Parathyroid adenoma (tissue), 2 donors: ENCODE data around the gene DDOST.
A peak's percentile ranks its signal among the peaks of the same experiment; 100 is the strongest.

ENCODE experiments used
- H2AFZ ChIP-seq: fragments of 300-600 bp; sonication (generic); one replicate; pipeline ENCODE4 v1.7.0; 2017; ENCODE audit warnings: antibody characterized with exemption, mild to moderate bottlenecking
- H3K27ac ChIP-seq: fragments of 300-600 bp; sonication (generic); one replicate; pipeline ENCODE4 v1.7.0; 2017
- H3K27me3 ChIP-seq: fragments of 300-600 bp; sonication (generic); one replicate; pipeline ENCODE4 v1.7.0; 2017; ENCODE audit warnings: low read length; ENCODE audit not compliant: control insufficient read depth, insufficient read depth
- H3K36me3 ChIP-seq: fragments of 300-600 bp; sonication (generic); one replicate; pipeline ENCODE4 v1.7.0; 2017; ENCODE audit warnings: low read length; ENCODE audit not compliant: control insufficient read depth, insufficient read depth
- H3K4me1 ChIP-seq: fragments of 300-600 bp; sonication (generic); one replicate; pipeline ENCODE4 v1.7.0; 2017; ENCODE audit warnings: control low read depth
- H3K4me2 ChIP-seq: fragments of 300-600 bp; sonication (generic); one replicate; pipeline ENCODE4 v1.7.0; 2017; ENCODE audit warnings: low read length
- H3K4me3 ChIP-seq: fragments of 300-600 bp; sonication (generic); one replicate; pipeline ENCODE4 v1.7.0; 2017; ENCODE audit warnings: low read depth, low read length
- H3K79me2 ChIP-seq: fragments of 300-600 bp; sonication (generic); one replicate; pipeline ENCODE4 v1.7.0; 2017; ENCODE audit warnings: control low read depth
- H3K9ac ChIP-seq: fragments of 300-600 bp; sonication (generic); one replicate; pipeline ENCODE4 v1.7.0; 2017; ENCODE audit warnings: mild to moderate bottlenecking
- H3K9me3 ChIP-seq: fragments of 300-600 bp; sonication (generic); one replicate; pipeline ENCODE4 v1.7.0; 2017; ENCODE audit warnings: low read length; ENCODE audit not compliant: control insufficient read depth
- CTCF ChIP-seq: fragments of 300-600 bp; sonication (generic); IDR thresholded peaks from one replicate; pipeline ENCODE4 v1.7.0; 2017; ENCODE audit warnings: antibody characterized with exemption, mild to moderate bottlenecking
- donor health status: primary hyperparathyroidism.

The DDOST gene

GRCh38 chr1:20685741-20686140 is 24.6 kb upstream of the DDOST start:
- Histone ChIP-seq H3K9ac (no peak overlapping the region), H2AFZ (no peak overlapping the region), H3K4me2 (no peak overlapping the region), H3K9me3 (no peaks in the 10 kb centered on the region), H3K79me2 (no peaks in the 10 kb centered on the region), H3K4me3 (no peak overlapping the region), H3K27ac (peak overlapping the region; percentile 64), H3K4me1 (no peaks in the 10 kb centered on the region), H3K27me3 (no peaks in the 10 kb centered on the region), H3K36me3 (no peaks in the 10 kb centered on the region)
- no peak for TF ChIP-seq CTCF

- Histone ChIP-seq H3K9ac (no peak overlapping the region), H3K27ac (peak overlapping the region; percentile 64), H3K4me3 (peak overlapping the region; percentile 12), H3K4me1 (no peaks in the 10 kb centered on the region), H2AFZ (no peak overlapping the region), H3K79me2 (no peaks in the 10 kb centered on the region), H3K4me2 (peak overlapping the region; percentile 44), H3K27me3 (no peaks in the 10 kb centered on the region), H3K36me3 (no peaks in the 10 kb centered on the region), H3K9me3 (no peaks in the 10 kb centered on the region)
- TF ChIP-seq CTCF: no peak
Measured at GRCh38 chr1:20685099-20685662, 24.0 kb upstream of the DDOST start.

- Histone ChIP-seq H3K79me2 (no peaks in the 10 kb centered on the region), H2AFZ (no peak overlapping the region), H3K27me3 (no peaks in the 10 kb centered on the region), H3K27ac (peak overlapping the region; percentile 64), H3K4me2 (peak overlapping the region; percentile 44), H3K9me3 (no peaks in the 10 kb centered on the region), H3K36me3 (no peaks in the 10 kb centered on the region), H3K4me1 (no peaks in the 10 kb centered on the region), H3K9ac (no peak overlapping the region), H3K4me3 (peak overlapping the region; percentile 12)
- no peak for TF ChIP-seq CTCF
Measured at GRCh38 chr1:20684651-20685050, 23.5 kb upstream of the DDOST start.

GRCh38 chr1:20684050-20684620 is 23.0 kb upstream of the DDOST start:
- H3K36me3 ChIP-seq: no peaks in the 10 kb centered on the region
- no peaks in the 10 kb centered on the region for H3K79me2 ChIP-seq
- no peaks in the 10 kb centered on the region for H3K27me3 ChIP-seq
- H2AFZ ChIP-seq: no peak overlapping the region
- H3K27ac ChIP-seq: peak overlapping the region; percentile 64
- no peaks in the 10 kb centered on the region for H3K4me1 ChIP-seq
- TF ChIP-seq CTCF: no peak
- no peak overlapping the region for H3K9ac ChIP-seq
- H3K4me2 ChIP-seq: no peak overlapping the region
- H3K9me3 ChIP-seq: no peaks in the 10 kb centered on the region
- H3K4me3 ChIP-seq: no peak overlapping the region

GRCh38 chr1:20683614-20684013 is 22.4 kb upstream of the DDOST start:
- Histone ChIP-seq H3K27ac (no peak overlapping the region), H3K27me3 (no peaks in the 10 kb centered on the region), H3K9ac (no peak overlapping the region), H2AFZ (no peak overlapping the region), H3K79me2 (no peaks in the 10 kb centered on the region), H3K4me2 (no peak overlapping the region), H3K4me1 (no peaks in the 10 kb centered on the region), H3K9me3 (no peaks in the 10 kb centered on the region), H3K36me3 (no peaks in the 10 kb centered on the region), H3K4me3 (no peak overlapping the region)
- TF ChIP-seq CTCF: no peak
